ENCODE results near the gene GARNL3. TPM values are rescaled to one million over a fixed set of nuclear protein-coding genes. Genes with fewer than 3 reads are reported as not detected.

The GARNL3 gene
- polyA plus RNA-seq, 3 donors = 12.0 to 14.6 (median 13.7) TPM

DNA sequence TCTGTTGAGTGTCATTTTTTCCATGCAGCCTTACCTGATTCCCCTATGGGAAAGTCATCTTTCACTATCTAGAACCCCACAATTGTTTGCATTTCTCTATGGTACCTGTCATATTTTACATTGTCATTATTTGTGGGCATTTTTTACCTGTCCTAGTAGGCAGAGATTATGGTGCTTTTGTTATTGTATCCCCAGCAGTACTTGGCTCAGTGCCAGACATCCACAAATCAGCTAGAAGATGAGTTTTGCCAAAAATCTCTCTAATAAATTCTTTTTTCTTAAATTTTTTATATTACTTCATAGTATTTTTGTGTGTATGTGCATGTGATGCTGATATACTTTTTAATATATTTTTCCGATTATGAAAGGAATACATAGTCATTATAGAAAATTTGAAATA, 13.2 kb downstream of the GARNL3 start:
- no peak for DNase-seq (ENCODE audit: low read depth in 3 of 3, low spot score in 2 of 3)

GRCh38 chr9:127278372-127278771, 13.8 kb downstream of the GARNL3 start:
- no peak for DNase-seq (ENCODE audit: low read depth in 3 of 3, low spot score in 2 of 3)

DNA sequence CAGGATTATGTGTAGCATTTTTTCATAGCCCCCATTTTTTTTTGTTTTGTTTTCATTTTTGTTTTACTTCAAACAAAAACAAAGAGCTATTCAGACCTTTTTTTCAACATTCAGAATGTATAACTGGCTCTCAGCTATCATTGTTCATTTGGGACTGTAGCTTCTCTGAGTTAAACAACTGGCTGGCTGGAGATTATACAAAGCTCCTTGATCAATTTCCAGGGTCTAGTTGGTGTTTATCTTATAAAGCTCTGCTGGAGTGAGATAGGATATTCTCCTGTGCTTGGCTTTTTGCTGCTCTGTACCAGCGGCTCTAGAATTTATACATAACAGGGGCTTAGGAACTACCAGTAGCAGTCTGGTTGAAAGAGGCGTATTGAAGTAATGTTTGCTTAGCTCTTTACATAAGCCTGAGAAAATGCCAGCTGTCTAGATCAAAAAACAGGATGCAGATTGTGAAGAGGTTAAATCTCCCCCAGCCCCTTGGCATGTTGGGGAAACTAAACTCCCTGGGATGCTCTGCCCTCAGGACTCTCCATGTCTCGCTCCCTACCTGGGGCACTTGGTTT, 15.2 kb downstream of the GARNL3 start:
- no peak for DNase-seq (ENCODE audit: low read depth in 3 of 3, low spot score in 2 of 3)

DNA sequence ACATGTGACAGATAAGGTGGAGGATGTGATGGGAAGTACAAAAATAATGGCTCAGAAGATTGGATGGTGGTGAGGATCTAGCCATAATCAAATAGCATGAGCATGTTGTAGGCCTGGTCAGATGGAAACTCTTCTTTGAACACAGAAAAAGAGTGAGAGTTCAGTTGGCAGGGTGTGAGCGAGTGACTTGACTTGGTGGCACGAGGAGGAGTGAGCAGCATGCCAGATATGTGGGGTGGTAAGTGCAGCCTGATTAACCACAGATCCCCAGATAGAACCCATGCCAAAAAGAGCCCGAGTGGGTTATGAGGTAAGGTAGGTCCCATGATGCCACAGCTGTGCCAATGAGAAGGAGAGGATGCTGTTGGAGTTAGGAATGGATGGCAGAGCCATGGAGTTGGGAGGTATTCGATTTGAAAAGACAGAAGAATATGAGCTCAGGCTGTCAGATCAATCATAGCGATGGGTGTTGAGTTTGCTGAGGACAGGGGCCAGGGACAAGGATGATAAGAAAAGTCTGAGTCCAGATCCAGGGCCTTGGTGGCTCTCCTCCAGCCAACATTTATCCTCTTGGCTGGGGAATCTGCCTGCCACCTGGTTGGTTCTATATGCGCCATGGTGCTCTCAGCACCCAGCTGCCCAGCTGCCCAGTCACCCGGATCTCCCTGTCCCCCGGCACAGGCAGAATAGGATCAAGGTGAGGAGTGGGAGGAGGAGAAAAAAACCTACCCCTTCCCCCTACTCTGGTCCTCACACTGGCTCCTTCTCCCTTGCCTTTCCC, 16.5 kb downstream of the GARNL3 start:
- no peak for DNase-seq (ENCODE audit: low read depth in 3 of 3, low spot score in 2 of 3)

DNA sequence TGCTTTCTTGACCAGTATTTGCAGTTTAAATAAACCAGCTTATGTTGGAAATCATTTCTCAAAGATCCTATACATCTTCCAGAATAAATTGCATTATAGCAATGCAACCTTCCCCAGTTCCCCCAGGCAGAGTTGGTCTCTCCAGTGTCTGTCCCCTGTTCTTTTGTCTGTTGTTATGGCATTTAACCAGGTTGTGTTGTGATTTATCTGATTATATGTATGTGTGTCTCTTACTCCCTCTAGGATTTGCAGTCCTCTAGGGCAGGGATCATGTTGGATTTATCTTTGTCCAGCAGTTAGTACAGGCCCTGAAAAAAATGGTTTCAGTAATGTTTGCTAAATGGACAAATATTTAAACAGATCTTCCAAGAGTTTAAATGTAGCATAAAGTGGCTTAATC, 17.3 kb downstream of the GARNL3 start:
- no peak for DNase-seq (ENCODE audit: low read depth in 3 of 3, low spot score in 2 of 3)

GRCh38 chr9:127282611-127283010, 18.0 kb downstream of the GARNL3 start:
- DNase-seq (ENCODE audit: low read depth in 3 of 3, low spot score in 2 of 3) = no peak

DNA sequence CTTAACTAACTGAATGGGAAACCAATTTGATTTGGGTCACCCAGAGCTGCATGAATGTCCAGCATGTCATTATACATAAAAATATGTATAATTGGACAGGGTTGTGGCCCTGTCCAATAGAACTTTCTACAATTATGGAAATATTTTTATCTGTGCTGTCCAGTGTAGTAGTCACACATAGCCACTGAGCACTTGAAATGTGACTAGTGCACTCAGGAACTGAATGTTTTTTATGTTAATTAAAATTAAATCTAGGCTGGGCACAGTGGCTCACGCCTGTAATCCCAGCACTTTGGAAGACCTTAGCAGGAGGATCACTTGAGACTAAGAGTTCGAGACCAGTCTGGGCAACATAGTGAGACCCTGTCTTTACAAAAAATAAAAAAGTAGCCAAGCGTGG, 18.6 kb downstream of the GARNL3 start:
- no peak for DNase-seq (ENCODE audit: low read depth in 3 of 3, low spot score in 2 of 3)

- peak in 1 of 3 donors; percentile 1 for DNase-seq (ENCODE audit: low read depth in 3 of 3, low spot score in 2 of 3)
These were observed 19.4 kb downstream of the GARNL3 start for GRCh38 chr9:127283917-127284497.

DNA sequence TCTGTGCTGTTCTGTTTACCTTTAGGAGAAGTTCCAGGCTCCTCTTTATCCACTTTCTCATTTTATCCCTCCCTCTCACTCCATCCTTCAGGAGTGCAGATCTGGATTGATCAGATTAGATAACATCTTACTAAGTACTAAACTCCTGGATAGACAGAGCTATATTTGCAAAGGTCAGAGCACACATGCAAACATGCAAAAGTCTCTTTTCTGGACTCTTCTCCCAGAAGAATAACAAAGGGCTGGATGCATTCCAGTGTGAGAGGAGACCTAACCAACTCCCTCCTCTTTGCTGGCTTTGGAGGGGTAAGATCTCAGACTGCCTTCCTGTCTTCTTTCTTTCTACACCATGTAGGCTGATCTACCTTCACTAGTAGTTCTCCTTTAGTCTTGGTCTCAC, 21.4 kb downstream of the GARNL3 start:
- no peak for DNase-seq (ENCODE audit: low read depth in 3 of 3, low spot score in 2 of 3)

DNA sequence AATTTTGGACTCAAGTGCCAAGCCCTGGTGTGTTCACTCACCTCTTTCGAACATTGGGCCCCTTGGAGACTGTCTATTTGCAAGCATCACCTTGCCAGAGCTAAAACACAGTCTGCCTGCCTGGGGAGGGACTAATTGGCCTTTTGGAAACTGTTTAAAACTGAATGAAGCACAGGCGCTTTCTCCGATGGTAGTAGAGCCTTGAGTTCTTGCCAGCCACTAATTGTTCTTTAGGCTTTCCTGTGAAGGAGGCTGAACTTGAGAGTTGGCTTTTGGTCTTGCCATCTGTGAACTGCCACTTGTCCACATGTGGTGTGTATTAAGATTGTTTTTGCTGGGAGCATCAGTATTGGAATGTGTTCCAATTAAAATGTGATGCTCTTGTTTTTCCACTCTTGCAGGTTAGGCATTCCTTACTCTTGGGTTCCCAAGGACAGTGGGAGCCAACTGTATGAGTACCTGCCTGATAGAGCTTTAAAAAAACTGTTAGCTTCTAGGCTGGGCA, 26.0 kb downstream of the GARNL3 start:
- no peak for DNase-seq (ENCODE audit: low read depth in 3 of 3, low spot score in 2 of 3)

- no peak for DNase-seq (ENCODE audit: low read depth in 3 of 3, low spot score in 2 of 3)
These were observed 26.7 kb downstream of the GARNL3 start for GRCh38 chr9:127291246-127291778.

- DNase-seq (ENCODE audit: low read depth in 3 of 3, low spot score in 2 of 3) = no peak
These were observed 27.8 kb downstream of the GARNL3 start for GRCh38 chr9:127292415-127292814.

GRCh38 chr9:127293328-127293727, 28.8 kb downstream of the GARNL3 start:
- DNase-seq (ENCODE audit: low read depth in 3 of 3, low spot score in 2 of 3) = no peak

GRCh38 chr9:127293767-127294166, 29.2 kb downstream of the GARNL3 start:
- no peak for DNase-seq (ENCODE audit: low read depth in 3 of 3, low spot score in 2 of 3)

DNA sequence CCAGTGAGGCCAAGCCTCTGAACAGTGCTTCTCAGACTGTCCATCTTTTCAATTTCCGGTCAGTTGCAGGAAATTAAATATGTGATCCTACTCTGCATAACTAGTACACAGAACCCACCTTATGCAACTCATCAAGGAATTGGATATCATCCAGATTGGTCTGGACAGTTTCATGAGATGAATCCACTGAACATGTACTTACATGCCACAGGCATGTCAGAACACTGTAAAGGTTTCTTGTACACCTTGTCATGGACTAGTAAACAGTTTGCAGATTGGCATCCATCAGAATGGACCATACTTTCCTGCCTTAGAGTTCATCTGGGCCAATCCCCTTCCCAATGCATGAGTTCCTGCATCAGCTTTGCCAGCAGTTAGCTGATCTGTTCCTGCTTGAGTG, 30.4 kb downstream of the GARNL3 start:
- no peak for DNase-seq (ENCODE audit: low read depth in 3 of 3, low spot score in 2 of 3)

DNA sequence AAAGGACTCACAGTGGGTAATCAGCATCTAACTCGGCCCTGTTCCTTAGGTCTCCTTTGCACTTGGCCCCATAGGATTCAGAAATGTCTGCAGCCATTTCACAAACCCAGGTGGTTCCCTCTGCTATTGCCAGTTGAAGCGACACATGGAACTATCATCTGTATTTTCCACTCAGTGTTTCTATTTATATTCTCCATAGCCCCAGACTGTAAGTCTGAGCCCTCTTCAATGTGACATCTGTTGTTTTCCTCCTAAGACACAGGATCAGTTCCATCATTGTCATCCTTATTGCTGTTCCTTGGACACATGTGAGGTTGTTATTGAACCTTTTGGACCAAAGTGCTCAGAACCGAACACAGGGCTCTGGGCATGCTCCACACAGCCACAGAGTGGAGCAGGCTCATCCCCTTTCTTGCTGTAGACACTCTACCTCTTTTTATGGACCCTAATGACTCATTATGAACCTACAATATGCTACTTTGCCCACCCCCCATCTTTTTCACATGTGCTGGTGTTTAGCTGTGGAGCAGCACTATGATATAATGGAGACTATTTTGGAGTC, 36.4 kb downstream of the GARNL3 start:
- no peak for DNase-seq (ENCODE audit: low read depth in 3 of 3, low spot score in 2 of 3)

GRCh38 chr9:127303830-127304229, 39.3 kb downstream of the GARNL3 start:
- no peak for DNase-seq (ENCODE audit: low read depth in 3 of 3, low spot score in 2 of 3)

GRCh38 chr9:127305206-127305837, 40.7 kb downstream of the GARNL3 start:
- no peak for DNase-seq (ENCODE audit: low read depth in 3 of 3, low spot score in 2 of 3)

DNA sequence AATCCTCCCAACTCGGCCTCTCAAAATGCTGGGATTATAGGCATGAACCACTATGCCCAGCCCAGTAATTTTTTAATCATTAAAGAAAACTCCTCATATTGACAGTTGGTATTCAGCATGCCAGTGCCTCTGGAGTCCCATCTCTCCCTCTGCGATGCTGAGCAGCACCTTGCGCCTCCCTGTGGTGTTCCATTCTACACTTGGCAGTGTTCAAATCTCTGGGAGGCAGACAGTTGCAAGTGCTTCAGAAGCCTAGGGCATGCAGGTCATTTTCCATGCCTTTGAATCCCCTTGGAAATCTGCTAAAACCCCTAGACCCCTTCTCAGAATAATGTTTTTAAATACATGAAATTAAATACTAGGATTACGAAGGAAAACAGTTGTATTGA, 41.3 kb downstream of the GARNL3 start:
- DNase-seq (ENCODE audit: low read depth in 3 of 3, low spot score in 2 of 3) = no peak

DNA sequence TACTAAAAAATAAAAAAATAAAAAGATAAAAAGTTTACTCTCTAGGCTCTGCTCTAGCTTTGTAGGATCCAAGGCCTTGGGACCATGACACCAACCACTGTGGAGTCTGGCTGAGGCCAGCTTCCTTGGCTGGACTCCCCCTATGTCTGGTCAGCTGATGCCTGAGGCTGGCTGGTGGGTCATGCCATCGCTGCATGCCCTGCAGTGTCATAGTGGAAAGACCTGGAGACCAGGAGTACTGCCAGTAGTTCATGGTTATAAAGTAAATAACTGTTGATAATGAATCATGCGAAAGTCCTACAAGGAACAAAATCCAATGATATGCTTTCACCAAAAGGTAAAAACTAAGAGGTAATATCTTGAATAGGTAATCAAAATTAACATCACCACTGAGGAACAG, 43.2 kb downstream of the GARNL3 start:
- no peak for DNase-seq (ENCODE audit: low read depth in 3 of 3, low spot score in 2 of 3)
